Measurements from ENCODE around the gene CFAP69.

DNA sequence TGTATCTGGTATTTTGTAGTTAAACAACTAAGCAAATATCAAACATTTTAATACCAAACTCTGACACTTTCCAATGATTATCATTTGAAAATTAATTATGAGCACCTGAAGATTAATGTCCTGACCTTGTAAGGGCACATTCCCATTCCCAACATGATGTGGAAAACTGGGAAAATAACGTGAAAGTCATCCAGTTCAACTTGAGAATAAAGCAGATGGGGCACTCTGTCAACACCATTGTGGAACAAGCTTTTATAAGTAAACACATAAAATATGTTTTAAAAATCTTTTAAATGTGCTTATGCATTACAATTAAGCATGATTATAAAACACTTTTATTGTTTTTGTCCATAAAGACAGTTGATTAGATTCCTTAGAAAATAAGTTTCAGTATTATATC is 19.4 kb upstream of the CFAP69 start:
- TF ChIP-seq, protein P1, sequence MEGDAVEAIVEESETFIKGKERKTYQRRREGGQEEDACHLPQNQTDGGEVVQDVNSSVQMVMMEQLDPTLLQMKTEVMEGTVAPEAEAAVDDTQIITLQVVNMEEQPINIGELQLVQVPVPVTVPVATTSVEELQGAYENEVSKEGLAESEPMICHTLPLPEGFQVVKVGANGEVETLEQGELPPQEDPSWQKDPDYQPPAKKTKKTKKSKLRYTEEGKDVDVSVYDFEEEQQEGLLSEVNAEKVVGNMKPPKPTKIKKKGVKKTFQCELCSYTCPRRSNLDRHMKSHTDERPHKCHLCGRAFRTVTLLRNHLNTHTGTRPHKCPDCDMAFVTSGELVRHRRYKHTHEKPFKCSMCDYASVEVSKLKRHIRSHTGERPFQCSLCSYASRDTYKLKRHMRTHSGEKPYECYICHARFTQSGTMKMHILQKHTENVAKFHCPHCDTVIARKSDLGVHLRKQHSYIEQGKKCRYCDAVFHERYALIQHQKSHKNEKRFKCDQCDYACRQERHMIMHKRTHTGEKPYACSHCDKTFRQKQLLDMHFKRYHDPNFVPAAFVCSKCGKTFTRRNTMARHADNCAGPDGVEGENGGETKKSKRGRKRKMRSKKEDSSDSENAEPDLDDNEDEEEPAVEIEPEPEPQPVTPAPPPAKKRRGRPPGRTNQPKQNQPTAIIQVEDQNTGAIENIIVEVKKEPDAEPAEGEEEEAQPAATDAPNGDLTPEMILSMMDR (IDR thresholded peaks at IDR 0.05; ENCODE audit: borderline replicate concordance, extremely low read depth, low read length, poor library complexity, severe bottlenecking) = no peak
- no peak for TF ChIP-seq EZH2 (IDR thresholded peaks at IDR 0.05; ENCODE audit: borderline replicate concordance, low read depth, low read length, severe bottlenecking)
